Upper lobe of left lung (tissue), 4 donors: ENCODE results near the gene IL21.

Experiments
- CTCF ChIP-seq, 6 experiments: fragments of 450-650 bp in 4 of 6; fragments of 200-600 bp in 2 of 6; sonication (generic) in 2 of 6; IDR thresholded peaks; one replicate each; pipeline ENCODE4 v1.5.1; 2016 to 2019; ENCODE audit warnings: antibody characterized with exemption in 6 of 6
- POLR2A ChIP-seq, 4 donors: fragments of 450-650 bp; IDR thresholded peaks; one replicate each; pipeline ENCODE4 v1.5.1; 2016 to 2017; ENCODE audit warnings: antibody characterized with exemption in 4 of 4, mild to moderate bottlenecking in 2 of 4
- POLR2AphosphoS5 ChIP-seq, 2 donors: sonication (generic); formaldehyde crosslinking; IDR thresholded peaks; one replicate each; pipeline ENCODE4 v1.5.1; 2017; ENCODE audit warnings: antibody characterized with exemption in 2 of 2

- TF ChIP-seq CTCF (IDR thresholded peaks at IDR 0.05) (no peak), POLR2AphosphoS5 (IDR thresholded peaks at IDR 0.05) (no peak), POLR2A (IDR thresholded peaks at IDR 0.05) (no peak)
These were observed 58.4 kb downstream of the IL21 start for GRCh38 chr4:122562449-122562848.
